IPS-18c (cell line): ENCODE results near the gene GABRB3.

Source experiments
- H3K4me3 ChIP-seq: 2 replicates; pipeline ENCODE4 v1.7.0; 2013; ENCODE audit warnings: low read depth, mild to moderate bottlenecking, low read length, moderate library complexity; ENCODE audit not compliant: insufficient read depth
- H3K9me3 ChIP-seq: one replicate; pipeline ENCODE4 v1.6.1; 2013; ENCODE audit warnings: mild to moderate bottlenecking, low read length, moderate library complexity; ENCODE audit not compliant: control insufficient read depth, insufficient read depth

Gene GABRB3

DNA sequence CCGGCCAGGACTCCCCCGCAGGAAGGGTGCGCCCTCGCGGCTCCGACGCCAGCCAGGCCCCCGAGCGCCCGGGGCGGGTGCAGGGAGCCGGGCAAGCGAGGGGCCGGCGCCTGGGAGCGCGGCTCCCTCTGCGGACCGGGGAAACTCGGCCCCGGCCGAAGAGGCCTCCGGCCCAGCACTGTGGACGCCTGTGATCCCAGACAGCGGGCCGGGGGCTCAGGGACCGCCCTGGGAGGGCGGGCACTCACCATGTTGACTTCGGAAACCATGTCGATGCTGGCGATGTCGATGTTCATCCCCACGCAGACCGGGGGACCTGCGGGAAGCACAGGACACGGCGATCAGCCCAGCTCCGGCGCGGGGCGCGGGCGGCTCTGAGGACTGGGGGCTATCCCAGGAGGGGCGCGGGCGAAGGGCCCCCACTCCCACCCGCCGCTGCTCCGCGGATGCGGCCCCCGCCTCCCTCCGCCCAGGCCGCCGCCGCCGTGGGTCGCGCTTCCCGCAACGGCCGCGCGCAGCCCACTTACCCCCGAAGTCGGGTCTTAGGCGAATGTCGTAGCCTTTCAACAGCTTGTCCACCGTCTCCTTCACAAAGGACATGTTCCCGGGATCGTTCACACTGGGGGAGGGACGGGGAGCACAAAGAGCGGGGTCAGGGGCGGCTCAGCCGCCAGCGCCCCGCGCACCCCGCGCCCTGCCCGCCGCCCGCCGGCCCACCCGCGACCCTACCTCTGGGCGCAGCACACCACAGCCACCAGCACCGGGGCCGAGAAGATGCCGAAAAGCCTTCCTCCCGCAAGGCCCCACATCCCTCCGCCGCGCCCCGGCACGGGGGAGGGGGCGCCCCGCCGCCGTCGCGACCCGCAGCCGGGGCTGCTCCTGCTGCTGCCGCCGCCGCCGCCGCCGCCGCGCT, at the start of gene GABRB3:
Gene GABRB3 (minus strand): TSS at position 913 of the 913 bp plus-strand sequence.
- H3K4me3 ChIP-seq: peak within 1 kb of the TSS; percentile 70
- no peaks in the 10 kb centered on the region for H3K9me3 ChIP-seq

DNA sequence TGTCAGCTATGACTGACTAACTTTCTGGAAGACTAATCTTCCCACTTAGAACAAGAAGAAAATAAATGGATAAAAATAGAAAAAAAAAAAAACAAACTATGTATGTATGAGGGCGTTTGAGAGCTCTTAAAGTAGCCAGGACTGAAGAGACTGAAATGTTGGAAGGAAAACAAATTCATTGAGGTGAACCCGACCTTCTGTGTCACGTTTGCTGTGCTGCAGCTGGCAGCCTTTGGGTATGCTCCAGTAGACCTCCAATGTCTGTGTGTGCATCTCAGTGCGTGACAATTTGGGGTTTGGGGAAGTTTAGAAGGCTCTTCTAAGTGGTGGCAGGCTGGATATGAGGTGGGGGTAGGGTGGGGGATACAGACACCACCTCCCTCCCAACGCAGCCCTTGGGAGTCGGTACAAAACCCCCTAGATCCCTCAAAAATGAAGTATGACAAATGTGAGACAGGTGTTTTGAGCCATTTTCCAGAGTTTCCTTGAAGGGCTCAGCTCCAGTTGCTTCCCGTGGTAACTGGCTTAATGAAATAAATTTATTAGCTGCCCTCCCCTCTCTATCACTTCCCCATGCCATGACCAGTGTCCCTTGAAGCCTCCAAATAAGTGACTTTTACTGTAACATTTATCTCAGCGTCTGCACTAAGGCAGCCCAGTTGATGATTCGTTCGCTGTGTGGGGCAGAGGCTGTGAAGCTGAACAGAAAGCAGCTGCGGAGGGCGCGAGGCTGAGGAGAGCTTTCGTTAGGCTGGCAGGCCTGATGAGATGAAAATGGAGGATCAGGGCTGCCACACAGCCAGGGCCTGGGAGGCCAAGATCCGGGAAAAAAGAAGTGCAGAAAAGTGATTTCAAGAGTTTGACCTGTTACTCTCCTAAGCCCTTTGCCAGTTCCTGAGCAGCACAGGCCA, 34.9 kb upstream of the GABRB3 start:
- no peak overlapping the region for H3K4me3 ChIP-seq
- H3K9me3 ChIP-seq: no peaks in the 10 kb centered on the region

GRCh38 chr15:26806574-26806973, 33.7 kb upstream of the GABRB3 start:
- no peaks in the 10 kb centered on the region for H3K9me3 ChIP-seq

GRCh38 chr15:26806151-26806550, 33.3 kb upstream of the GABRB3 start:
- H3K9me3 ChIP-seq: no peaks in the 10 kb centered on the region
- no peak overlapping the region for H3K4me3 ChIP-seq

More at GRCh38 chr15:26806574-26806973, 33.7 kb upstream of the GABRB3 start:
- no peak overlapping the region for H3K4me3 ChIP-seq

- Histone ChIP-seq H3K4me3 (no peak overlapping the region), H3K9me3 (no peaks in the 10 kb centered on the region)
Observed at GRCh38 chr15:26805470-26805869, 32.6 kb upstream of the GABRB3 start.

DNA sequence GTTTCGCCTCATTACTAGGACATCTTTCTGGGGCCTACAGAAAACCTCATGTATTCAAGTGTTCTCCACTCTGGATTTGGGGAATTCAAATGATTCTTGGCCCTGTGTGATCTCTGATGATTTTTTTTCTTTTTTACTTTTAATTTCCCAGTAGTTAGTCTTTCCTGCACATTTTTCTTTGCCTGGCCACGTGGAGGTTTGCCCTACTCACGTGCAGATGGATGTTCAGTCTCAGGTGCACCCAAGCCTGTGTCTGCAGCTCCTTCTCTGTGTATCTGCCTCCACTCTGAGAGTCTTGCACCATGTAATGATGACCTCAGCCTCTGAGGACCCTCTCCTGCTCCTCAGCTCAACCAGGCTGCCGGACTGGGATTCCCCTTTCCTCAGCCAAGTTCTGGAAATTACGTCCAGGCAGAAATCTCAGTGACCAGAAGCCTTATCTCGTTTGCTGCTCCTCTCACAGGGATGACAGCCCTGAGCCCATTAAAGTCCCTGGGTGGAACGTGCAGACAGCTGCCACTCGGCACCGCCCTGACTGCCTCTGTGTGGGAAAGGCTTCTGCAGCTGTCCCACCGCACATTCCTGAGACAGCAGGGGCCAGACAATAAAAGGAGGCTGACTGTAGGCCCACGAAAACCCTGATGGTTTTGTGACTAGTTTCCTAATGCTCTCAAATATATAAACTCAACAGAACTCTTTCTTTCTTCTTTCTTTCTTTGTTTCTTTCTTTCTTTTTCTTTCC, 31.4 kb upstream of the GABRB3 start:
- Histone ChIP-seq H3K4me3 (no peak overlapping the region), H3K9me3 (no peaks in the 10 kb centered on the region)

- no peak overlapping the region for H3K4me3 ChIP-seq
Observed at GRCh38 chr15:26790118-26790517, 17.3 kb upstream of the GABRB3 start.

GRCh38 chr15:26781816-26782215, 8.9 kb upstream of the GABRB3 start:
- no peak overlapping the region for H3K4me3 ChIP-seq
- H3K9me3 ChIP-seq: peaks cover 2% of the 10 kb centered on the region

More at GRCh38 chr15:26790118-26790517, 17.3 kb upstream of the GABRB3 start:
- H3K9me3 ChIP-seq: no peaks in the 10 kb centered on the region

- peak overlapping the region; percentile 2; the same call in 1 of the 2 replicates for H3K4me3 ChIP-seq
- H3K9me3 ChIP-seq: no peaks in the 10 kb centered on the region
Observed at GRCh38 chr15:26773917-26774316, 1.1 kb upstream of the GABRB3 start.

DNA sequence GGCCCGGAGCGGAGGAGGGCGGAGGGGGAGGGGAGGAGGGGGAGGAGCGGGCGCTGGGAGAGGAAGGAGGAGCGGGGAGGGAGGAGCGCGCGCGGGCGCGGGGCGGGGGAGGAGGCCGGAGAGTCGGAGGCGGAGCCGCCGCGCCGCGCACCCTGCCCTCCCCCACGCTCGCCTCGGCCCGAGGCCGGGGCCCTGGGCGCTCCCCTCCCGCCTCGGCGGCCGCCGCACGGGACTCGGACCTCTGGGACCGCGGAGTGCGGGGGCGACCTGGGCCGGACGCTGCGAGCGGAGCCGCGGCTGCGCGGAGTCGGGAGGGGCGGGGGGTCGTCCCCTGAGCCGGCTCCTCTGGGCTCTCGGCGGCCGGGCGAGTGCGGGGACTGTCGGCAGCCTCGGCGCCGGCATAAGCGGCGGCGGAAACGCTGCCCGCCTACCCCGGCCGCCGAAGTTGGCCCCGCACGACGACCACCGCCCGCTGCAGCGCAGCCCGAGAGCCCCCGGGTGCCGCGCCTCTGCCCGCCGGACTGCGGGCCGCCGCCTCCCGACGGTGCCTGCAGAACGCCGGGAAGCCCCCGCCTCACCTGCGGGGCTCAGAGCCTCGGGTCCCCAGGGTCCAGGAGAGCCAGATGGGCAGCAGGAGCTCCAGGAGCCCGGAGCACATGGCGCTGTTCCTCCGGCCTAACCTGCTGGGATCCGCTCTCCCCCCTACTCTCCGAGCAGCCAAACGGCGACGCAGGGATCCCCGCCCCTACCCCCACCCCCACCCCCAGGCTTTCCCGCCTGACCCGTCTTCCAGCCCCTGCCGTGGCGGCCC, 406 bp upstream of the GABRB3 start:
- Histone ChIP-seq H3K9me3 (no peaks in the 10 kb centered on the region), H3K4me3 (peak overlapping the region; percentile 70)

DNA sequence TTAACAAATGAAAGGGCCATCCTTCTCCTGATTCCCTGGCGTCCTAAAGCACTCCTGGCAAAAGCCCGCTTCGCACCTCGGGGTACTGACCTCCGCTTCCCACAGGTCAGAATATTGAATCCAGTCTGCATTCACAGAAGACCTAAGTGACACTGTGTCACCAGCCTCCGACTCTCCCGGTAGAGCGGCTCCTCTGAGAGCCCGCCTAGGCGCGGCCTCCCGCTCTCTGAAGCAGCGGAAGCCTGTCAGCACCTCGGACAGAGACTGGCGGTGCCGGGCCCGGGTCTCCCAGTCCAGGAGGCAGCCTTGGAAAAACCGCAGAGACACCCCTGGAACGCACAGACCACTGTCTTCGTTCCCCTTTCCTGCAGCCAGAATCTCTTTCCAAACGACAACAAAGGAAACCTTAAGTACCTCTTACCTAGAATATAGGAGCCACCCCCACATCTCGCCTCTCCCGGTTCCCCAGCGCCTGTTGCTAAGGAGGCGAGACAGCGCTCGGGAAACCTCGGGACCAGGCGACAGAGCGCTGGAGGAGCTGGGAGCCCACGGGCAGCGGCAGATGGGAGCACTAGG, 1.2 kb downstream of the GABRB3 start:
- peak overlapping the region; percentile 66 for H3K4me3 ChIP-seq
- no peaks in the 10 kb centered on the region for H3K9me3 ChIP-seq

DNA sequence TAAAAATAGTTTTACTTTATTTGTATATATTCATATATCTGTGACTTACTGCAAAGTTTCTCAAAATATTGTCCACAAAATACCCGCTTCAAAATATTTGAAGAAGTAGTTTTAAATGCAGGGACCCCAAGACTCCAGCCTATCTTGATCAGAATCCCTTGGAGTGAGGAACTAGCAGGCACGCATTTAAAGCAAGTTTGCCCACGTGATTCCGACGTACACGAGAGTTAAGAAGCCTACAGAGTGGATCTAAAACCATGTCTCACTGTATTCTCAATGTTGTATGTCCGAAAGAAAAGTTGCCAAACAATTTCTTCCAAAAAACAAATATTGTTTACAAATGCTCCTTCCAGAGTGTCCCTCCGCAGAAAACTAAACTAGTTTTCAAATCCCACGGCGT, 1.7 kb downstream of the GABRB3 start:
- H3K9me3 ChIP-seq: no peaks in the 10 kb centered on the region
- peak overlapping the region; percentile 66 for H3K4me3 ChIP-seq

DNA sequence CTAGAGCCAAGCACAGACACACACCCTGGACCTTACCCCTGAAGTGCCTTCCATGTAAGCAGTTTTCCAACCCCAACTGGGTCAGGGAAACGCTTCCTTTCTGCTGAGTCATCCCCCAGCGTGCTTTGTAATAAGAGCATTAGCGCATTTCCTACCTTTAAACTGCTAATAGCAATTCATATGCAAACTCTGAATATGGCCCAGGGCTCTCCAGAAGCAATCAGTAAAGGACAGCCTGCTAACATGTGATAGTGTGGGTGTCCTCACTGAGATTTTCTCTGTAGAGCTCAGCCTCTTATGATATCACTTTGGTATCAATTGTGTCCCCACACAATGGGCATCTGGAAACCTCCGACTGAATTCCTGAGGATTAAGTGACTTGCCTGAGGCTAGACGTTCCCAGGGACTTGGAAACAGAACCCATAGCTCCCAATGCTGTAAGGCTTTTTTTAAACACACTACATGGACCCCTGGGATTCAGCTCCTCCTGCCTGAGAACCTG, 5.6 kb downstream of the GABRB3 start:
- Histone ChIP-seq H3K4me3 (no peak overlapping the region), H3K9me3 (no peaks in the 10 kb centered on the region)

GRCh38 chr15:26766262-26766661, 6.6 kb downstream of the GABRB3 start:
- H3K9me3 ChIP-seq: no peaks in the 10 kb centered on the region
- H3K4me3 ChIP-seq: no peak overlapping the region

- H3K9me3 ChIP-seq: no peaks in the 10 kb centered on the region
- H3K4me3 ChIP-seq: no peak overlapping the region
Observed at GRCh38 chr15:26759986-26760385, 12.9 kb downstream of the GABRB3 start.

DNA sequence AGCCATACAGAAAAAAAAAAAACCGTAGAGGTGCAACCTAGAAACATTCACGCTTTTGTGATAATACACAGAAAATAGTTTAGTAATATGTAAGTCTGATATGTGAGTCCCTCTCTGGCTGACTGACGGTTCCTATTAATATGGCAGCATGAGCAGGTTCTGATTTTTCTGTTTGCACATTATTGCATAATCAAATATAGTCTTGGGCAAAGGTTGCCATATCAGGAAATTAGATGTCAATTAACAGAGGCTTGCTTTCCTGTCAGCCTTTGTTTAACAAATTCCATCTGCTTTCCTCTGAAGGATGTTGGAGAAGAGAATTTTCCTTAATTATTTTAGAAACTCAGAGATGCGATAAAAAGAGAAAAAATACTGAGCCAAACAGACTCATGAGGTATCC, 14.8 kb downstream of the GABRB3 start:
- no peaks in the 10 kb centered on the region for H3K9me3 ChIP-seq
- H3K4me3 ChIP-seq: no peak overlapping the region
